Anterior cingulate cortex (tissue), 58 donors: ENCODE results near the gene EXOC6B.

Experiments used
- DNase-seq, 58 donors: peaks; one replicate each; lab custom pipeline; 2025; lab: John Stamatoyannopoulos, UW

The EXOC6B gene

DNA sequence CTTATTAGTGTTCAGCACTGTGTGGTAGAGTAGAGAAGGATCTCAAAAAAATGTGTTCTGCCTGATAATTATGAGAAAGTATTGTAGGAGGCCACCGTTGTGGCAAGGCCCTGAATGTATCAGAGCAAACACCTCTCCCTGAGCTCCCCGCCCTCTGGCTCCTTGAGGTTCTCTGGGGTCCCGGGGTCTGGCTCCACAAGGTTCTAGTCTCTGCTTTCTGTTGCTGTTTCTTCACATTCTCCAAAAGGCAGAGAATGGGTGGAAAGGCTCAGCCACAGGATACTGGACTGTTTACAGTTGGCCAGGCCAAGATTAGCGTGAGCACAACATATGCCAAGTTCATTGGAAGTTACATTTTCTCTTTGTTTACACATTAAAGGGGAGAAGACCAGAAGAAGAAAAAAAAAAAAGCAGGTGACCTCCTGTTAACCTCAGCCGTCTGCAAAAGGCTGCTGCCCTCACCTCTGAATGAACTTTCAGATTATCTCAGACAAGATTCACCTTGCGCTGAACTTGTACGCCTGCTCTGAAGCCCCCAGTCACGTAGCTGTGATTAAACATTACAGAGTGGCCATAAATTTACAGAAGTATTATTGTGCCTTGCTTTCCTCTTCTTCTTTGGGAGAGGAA, 621.6 kb downstream of the EXOC6B start:
- no peak for DNase-seq

DNA sequence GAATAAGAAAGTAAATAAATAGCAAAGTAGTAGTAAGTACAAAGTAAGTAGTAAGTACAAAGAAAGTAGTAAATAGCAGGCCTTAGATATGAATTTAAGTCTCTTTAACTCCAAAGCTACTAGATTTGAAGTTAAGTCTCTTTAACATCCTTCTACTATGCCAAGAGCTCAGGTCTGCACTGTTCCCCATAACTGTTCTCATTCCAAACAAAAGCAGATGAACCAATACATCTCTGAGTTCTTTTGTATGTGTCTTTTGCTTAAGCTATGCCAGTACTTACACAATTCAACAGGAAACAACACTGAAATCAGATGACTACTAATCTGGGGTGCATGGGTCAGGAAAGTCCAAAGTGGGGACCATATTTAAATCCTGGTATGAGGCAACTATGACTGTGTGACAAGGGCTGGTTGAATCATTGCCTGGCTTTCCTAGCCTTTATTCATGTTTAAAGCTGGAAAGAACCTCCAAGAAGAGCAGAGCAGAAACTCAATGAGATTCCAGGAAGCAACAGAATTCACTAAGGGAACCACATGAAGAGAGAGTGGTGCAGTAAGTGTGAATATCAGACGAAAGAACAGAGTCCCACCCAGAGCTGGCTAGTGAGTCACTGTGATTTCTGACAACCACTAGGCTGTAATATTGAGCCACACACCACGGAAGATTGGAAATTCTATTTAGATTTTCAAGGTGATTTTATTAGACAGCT, 627.1 kb downstream of the EXOC6B start:
- DNase-seq = no peak

DNA sequence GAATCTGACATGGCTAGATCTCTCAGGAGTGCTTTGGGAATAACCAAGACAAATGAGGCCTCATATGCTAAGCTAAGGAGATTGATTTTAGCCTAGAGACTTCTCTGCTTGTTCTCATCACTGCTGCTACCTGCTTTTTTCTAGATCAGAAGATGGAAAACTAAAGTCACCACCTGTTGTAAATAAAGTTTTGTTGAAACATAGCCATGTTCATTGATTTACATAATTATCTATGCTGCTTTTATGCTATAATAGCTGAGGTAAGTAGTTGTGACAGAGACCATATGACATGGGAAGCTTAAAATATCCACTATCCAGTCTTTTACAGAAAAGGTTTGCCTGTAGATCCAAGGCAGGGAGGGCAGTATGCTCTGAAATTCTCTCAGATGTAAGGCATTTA, 632.1 kb downstream of the EXOC6B start:
- DNase-seq = no peak

DNA sequence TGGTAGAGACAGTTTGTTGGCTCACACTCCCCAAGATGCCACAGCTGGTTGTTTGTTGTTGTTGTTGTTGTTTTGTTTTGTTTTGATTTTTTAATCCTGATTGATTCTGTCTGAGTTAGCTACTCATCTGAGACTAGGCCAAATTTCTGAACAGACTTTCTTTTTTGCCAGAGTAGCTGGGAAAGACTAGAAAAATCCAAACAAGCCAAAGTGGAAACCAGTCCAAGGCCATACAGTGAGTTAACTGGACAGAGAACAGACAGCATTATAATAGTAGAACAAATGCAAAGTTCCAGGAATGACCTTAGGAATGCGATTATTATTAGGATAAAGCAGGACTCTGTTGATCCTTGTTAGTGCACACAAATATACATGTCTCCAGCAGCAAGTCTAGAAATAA, 634.4 kb downstream of the EXOC6B start:
- DNase-seq = no peak

DNA sequence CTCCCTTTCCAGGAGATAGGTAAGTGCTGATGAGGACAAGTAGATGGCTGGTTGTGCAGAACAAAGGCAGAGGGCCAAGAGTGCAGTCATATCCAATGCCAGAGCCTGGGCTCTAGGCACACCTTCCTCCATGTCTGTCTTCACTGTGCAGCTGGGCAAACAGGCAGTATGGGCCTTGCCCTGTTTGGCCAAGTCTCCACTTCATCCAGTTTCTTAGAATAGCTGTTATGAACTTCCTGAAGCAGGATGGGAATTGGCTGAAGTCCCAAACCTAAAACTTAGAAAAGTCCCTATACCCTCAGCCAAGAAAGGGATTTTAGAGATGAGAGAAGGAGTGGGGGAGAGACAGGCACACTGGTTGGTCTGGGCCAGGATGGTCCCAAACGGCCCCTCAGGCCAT, 640.6 kb downstream of the EXOC6B start:
- no peak for DNase-seq

DNA sequence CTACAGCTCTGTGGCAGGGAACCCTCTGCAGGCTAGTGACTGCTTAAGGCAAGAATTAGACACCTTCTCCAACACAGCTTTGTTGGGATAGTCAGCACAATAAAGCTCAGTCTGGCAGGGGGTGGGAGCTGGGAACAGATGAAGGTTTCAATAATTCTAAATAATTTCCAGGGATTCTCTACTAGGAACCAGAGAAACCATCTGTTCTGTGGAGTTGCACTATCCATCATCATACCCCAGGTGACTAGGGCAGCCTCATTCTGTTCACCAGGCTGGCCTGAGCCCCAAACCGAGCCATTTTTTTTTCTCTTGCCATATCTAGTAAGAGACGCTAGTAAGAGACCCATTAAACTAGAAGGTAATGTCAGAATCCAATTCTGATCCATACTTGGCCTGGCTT, 642.4 kb downstream of the EXOC6B start:
- DNase-seq = no peak

DNA sequence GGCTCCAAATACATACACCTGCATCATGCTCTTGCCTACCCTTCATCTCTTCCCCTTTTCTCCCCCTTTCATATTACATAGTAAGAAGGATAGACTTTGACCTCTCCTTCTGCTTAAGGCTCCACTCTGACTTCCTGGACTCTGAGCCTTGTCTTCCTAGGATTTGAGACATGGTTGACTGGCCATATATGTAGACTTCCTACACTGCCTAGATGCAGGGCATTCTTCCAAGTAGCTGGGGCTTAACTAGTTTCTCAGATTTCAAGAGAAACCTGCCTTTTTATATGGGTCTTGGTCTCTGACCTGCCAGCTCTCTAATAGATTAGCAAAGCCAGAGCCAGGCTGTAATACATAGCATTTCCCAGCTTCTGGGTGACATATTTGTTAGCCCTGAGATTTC, 642.8 kb downstream of the EXOC6B start:
- no peak for DNase-seq

DNA sequence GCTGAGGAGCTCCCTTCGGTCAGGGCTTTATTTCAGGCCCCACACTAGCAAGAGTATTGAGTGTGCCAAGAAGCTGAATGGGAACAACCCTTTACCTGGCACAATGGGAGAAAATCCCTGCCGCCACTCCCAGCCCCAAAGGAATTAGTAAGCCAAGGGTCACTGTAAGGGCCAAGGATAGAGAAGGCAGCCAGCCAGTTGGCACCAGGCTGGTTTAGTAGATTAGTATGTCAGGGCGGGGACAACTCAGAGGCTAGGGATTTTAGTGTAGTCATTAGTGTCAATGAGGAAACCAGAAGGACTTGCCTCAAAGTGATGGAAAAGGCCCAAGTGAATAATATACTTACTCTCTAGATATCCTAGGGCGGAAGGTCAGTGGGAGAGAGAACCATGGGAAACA, 643.3 kb downstream of the EXOC6B start:
- no peak for DNase-seq

DNA sequence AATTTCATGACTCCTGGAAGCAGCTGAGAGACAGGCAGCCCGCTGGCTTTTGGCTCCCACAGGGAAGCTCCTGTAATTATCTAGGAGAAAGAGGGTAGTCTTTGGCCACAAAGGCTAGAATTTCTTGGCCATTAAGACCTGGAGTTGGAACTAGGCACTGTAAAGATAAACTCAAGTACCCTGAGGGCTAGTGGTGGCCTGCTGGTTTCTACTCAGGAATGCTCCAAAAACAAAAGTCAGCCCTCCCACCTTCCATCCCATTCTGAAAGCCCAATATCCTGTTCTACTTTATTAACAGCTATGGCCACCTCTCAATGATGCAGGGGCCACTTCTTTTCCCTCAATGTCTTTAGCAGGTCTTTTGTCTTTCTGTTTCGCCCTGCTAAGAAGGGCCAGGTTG, 644.2 kb downstream of the EXOC6B start:
- DNase-seq = no peak

DNA sequence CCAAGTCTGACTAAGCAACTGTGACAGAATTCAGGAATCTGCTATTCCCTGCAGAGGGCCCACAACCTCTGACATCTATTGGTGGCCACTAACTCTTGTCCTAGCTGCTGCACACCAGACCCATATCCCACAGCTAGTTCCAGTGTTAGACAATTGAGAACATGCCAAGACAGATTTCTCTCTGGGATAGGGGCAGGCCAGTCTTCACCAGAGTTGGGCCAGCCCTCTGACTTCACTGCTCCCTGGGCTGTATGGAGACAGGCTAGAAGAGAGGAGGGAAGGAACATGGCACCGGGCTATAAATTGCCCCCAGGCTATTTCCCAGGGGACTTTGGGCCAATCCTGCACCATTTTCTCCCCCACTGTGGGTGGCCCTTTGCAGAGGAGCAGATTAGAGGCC, 645.5 kb downstream of the EXOC6B start:
- no peak for DNase-seq

DNA sequence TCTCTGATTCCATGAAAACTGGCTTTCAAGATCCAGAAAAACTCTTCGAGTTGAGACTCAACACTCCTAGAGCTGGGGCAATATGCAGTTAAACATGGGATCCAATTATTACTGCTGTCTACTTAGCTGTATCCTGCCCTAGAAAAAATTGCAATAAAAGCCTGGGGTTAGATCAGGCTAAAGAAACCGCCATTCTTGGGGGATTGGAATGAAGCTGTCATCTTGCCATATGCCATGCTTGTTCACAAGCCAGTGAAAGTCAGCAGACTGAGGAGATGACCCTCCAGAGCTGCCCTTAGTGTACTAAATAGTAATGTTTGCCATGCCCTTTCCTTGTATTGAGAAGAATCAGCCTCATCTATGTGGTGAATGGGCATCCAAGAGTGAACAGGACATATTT, 647.3 kb downstream of the EXOC6B start:
- no peak for DNase-seq

DNA sequence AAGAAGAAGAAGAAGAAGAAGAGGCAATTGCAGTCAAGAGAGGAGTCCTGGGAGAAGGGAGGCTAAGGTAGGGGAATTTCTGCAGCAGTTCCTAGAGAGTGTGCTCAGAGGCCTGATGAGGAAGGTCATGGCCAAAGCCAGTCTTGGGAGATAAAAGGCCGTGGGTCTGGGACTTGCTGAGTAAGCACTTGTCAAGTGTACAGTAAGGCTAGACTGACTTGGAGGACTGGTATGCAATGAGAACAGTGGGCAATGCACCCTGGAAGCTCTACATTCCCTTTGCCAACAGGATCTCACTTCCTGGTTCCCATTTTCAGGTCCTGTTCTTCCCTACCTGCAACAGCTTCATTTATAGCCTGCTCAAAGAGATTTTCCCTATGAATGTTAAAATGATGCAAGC, 649.6 kb downstream of the EXOC6B start:
- no peak for DNase-seq

DNA sequence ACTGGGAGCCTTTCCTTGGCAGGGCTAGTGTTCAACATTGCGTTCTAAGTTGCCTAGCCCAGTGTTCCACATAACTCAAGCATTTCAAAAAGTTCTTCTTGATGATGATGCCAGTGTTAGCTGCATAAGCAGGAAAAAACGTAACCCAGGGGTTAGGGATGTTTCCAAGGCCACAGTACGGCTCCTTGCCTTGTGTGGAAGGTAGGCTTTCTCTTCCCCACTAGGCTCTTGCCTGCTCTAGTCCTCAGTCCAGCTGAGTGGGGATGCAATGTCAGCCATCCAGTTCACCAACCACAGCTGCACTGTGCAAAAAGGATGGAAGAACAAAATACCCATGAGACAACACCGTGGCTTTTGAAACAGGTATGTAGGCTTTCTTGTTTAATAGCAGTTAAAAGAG, 650.2 kb downstream of the EXOC6B start:
- DNase-seq = no peak

DNA sequence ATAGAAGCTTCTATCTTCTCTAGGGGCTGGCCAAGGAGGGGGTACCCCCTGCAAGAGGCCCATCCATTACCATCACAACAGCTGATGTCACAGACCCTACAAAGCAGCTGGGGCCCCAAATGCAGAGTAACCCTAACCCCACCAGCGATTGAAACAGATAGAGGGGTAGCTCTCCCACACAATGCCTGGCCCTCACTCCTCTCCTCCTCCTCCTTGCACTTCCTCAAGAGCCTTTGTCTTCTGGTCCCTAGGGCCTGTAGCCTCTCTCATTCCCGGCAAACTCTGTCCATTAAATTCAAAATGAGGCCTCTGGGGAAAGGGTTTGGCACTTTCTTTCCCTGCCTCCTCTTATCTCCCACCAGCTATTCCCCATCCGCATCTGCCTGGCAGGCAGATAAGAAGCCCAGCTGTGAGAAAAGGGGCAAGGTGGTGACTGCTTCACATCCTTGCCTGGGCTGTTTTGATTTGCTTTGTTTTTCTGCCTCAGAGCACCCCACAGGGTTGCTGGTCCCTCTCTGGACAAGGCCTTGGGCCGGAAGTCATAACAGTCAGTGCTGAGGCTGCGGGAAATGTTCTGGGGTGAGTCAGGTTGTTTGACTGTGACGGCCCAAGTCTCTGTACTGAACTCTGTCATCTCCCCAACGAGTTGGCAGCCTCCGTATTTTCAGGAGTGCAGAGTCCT, 652.1 kb downstream of the EXOC6B start:
- DNase-seq = no peak

DNA sequence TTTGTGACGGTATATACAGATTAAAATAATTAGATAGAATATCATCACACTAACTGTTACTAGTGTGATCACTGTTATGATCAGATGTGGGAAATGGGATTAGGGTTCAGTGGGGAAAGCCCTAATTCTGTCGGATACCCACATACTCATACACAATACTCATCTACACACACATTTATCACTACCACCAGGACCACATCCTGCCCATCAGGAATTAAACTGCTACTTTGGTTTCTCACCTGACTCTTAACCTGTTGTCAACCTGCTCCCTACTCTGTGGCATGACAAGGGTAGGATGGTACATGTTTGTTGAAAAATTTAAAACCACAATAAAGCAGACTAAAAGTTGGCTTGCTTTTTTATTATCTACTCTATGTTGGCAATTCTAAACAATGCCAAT, 653.4 kb downstream of the EXOC6B start:
- DNase-seq = no peak

DNA sequence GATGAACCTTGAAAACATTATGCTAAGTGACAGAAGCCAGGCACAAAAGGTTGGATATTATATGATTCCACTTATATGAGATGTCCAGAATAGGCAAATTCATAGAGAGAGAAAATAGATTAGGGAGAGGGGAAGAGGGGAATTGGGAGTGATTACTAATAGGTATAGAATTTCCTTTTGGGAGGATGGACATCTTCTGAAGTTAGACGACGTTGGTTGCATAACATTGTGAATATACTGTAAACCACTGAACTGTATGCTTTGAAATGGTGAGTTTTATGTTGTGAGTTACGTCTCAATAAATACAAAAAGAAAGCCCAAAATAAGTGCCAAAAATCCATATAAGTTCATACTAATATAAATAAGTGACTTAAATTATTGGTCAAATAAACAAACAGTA, 659.6 kb downstream of the EXOC6B start:
- no peak for DNase-seq

DNA sequence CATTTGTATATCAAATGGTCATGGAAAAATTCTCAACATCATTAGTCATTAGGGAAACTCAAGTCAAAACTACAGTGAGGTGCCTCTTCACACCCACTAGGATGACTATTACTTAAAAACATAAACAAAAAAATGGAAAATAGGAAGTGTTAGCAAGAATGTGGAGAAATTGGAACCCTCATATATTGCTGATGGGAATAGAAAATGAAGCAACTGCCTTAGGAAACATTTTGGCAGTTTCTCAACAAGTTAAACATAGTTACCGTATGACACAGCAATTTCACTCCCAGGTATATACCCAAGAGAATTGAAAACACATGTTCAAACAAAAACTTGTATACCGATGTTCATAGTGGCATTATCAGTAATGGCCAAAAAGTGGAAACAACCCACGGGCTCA, 660.0 kb downstream of the EXOC6B start:
- DNase-seq = no peak

DNA sequence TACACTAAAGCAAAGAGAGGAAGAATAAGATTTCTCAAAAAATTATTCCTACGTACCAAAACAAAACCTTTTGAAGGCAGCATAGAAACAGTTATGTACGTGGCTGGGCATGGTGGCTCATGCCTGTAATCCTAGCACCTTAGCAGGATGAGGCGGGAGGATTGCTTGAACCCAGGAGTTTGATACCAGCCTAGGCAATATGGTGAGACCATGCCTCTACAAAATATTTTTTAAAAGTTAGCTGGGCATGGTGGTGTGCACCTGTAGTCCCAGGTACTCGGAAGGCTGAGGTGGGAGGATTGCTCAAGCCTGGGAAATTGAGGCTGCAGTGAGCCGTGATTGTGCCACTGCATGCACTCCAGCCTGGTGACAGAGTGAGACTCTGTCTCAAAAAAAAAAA, 663.3 kb downstream of the EXOC6B start:
- DNase-seq = no peak

DNA sequence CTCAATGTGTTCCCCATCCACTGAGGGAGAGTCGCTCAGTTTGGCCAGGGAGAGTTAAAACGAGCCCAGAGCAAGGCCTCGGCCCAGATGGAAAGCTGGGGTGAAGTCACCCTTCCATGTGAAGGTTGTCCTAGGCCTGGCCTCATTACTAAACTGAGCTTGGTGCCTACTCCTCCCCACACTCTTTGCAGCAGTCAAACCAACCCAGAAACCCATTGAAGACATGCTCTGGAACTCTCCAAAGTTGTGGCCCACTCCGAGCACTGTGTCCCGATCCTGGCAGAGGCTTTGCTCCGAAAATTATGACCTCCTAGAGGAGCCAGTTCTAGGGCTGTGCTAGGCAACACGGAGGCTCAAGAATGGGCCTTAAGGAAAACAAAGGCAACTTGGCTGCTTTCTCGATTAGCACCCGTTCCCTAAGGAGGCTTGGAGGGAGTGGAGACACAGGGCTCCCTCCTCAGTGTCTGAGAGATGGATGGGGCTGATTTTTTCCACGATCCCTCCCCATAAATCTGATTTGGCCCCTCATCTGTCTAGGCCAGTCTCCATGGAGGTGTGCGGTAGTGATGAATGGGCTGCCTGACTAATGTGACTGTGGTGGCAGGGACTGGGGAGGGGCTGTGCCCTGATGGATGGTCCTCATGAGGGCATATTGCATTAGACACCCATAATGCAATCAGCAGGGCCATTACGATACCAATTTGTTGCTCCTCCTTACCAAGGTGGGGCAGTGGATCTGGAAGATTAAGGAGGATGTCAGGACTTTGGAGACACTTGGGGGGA, 666.4 kb downstream of the EXOC6B start:
- DNase-seq = no peak

DNA sequence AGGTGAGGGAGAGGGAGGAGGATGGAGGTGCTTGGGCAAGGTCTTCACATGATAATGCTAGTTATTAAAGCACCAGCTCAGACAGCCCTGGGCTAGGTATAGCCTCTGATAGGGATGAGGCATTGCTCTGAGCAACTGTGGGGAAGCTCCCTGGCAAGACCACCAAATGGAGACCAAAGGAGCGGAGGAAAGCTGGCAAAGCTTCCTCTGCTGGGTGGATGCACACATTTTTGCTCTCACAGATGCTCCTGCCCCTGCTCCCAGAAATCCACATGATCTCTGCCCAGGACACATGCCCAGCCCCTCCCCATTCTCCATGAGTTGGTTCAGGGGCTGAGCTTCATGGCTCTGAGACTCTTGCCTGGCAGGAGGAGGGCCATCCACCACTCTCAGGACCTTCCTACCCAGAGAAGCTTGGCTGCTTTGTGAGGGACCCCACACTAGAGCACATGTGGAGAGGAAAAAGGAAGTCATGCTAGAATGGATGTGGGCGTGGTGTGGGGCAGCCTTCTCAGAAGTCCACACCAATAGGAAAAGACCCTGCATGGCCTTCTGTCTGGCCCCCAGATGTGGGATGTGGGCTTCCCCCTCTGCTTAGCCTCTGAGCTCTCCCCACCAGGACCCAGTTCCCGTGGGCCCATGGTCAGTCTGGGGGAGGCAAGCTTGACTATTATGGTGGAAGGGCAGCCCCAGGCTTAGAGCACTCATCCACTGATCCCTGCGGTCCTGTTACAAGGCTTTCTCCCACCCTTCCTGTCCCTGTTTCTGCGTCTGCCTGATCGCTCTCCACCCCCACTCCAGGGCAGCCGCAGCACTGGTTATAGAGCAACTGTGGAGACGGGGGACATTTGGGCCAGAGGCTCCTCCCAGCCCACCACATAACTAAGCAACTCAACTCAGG, 667.7 kb downstream of the EXOC6B start:
- no peak for DNase-seq
